RWPE2 (cell line): ENCODE results near the gene ANKRD55.

Experiments used
- ATAC-seq: fragments of 200-7000 bp; cut with Tn5 transposase; 3 replicates; pipeline ENCODE4 v1.9.1; 2021; ENCODE audit warnings: low read depth
- DNase-seq: peaks from one replicate; pipeline ENCODE4 v3.0.0-alpha.2; 2020; ENCODE audit warnings: low spot score
- H3K27ac ChIP-seq: fragments of 450-650 bp; 2 replicates; pipeline ENCODE4 v1.5.1; 2017; ENCODE audit warnings: mild to moderate bottlenecking; ENCODE audit not compliant: poor library complexity, severe bottlenecking
- H3K27me3 ChIP-seq: fragments of 250-450 bp; sonication (Bioruptor Pico); 2 replicates; pipeline ENCODE4 v1.5.1; 2021; ENCODE audit warnings: mild to moderate bottlenecking, moderate library complexity; ENCODE audit not compliant: insufficient read depth, poor library complexity, severe bottlenecking
- H3K36me3 ChIP-seq: fragments of 250-450 bp; sonication (Bioruptor Pico); 2 replicates; pipeline ENCODE4 v1.5.1; 2020; ENCODE audit warnings: low read depth, mild to moderate bottlenecking, moderate library complexity
- H3K4me1 ChIP-seq: fragments of 250-450 bp; sonication (Bioruptor Pico); 2 replicates; pipeline ENCODE4 v1.5.1; 2021; ENCODE audit warnings: mild to moderate bottlenecking, moderate library complexity; ENCODE audit not compliant: insufficient read depth, poor library complexity, severe bottlenecking
- H3K4me3 ChIP-seq: fragments of 250-450 bp; sonication (Bioruptor Pico); 2 replicates; pipeline ENCODE4 v1.5.1; 2021; ENCODE audit warnings: mild to moderate bottlenecking, moderate library complexity; ENCODE audit not compliant: severe bottlenecking
- H3K9me3 ChIP-seq: fragments of 250-450 bp; sonication (Bioruptor Pico); 2 replicates; pipeline ENCODE4 v1.5.1; 2021; ENCODE audit warnings: mild to moderate bottlenecking, moderate library complexity; ENCODE audit not compliant: severe bottlenecking
- CTCF ChIP-seq: fragments of 450-650 bp; IDR thresholded peaks from one replicate; pipeline ENCODE4 v1.5.1; 2017; ENCODE audit warnings: mild to moderate bottlenecking, moderate library complexity; ENCODE audit not compliant: poor library complexity, severe bottlenecking

Gene ANKRD55

GRCh38 chr5:56055859-56056258 lies 177.3 kb downstream of the ANKRD55 start:
- Histone ChIP-seq H3K36me3 (no peaks in the 10 kb centered on the region), H3K4me1 (peaks cover 10% of the 10 kb centered on the region), H3K27me3 (no peaks in the 10 kb centered on the region), H3K4me3 (no peak overlapping the region), H3K9me3 (no peaks in the 10 kb centered on the region), H3K27ac (no peak overlapping the region)
- no peak for TF ChIP-seq CTCF
- no peak for ATAC-seq
- DNase-seq: no peak

GRCh38 chr5:56055287-56055686 lies 177.8 kb downstream of the ANKRD55 start:
- Histone ChIP-seq H3K4me1 (peaks cover 10% of the 10 kb centered on the region), H3K27me3 (no peaks in the 10 kb centered on the region), H3K27ac (no peak overlapping the region), H3K4me3 (no peak overlapping the region), H3K9me3 (no peaks in the 10 kb centered on the region), H3K36me3 (no peaks in the 10 kb centered on the region)
- ATAC-seq: no peak
- no peak for DNase-seq
- no peak for TF ChIP-seq CTCF

- Histone ChIP-seq H3K9me3 (no peaks in the 10 kb centered on the region), H3K27me3 (no peaks in the 10 kb centered on the region)
These were observed 178.5 kb downstream of the ANKRD55 start for GRCh38 chr5:56054666-56055065.

GRCh38 chr5:56053363-56053762 lies 179.8 kb downstream of the ANKRD55 start:
- TF ChIP-seq CTCF: no peak
- Histone ChIP-seq H3K4me3 (no peak overlapping the region), H3K4me1 (peaks cover 5% of the 10 kb centered on the region), H3K27ac (no peak overlapping the region), H3K27me3 (no peaks in the 10 kb centered on the region), H3K36me3 (no peaks in the 10 kb centered on the region), H3K9me3 (no peaks in the 10 kb centered on the region)
- DNase-seq (no peak), ATAC-seq (no peak)

More at GRCh38 chr5:56054666-56055065, 178.5 kb downstream of the ANKRD55 start:
- Histone ChIP-seq H3K4me3 (no peak overlapping the region), H3K27ac (no peak overlapping the region), H3K36me3 (no peaks in the 10 kb centered on the region), H3K4me1 (peaks cover 10% of the 10 kb centered on the region)
- no peak for TF ChIP-seq CTCF
- ATAC-seq (no peak), DNase-seq (no peak)

- H3K27me3 ChIP-seq: no peaks in the 10 kb centered on the region
- no peak for TF ChIP-seq CTCF
- DNase-seq: no peak
- H3K9me3 ChIP-seq: no peaks in the 10 kb centered on the region
- no peaks in the 10 kb centered on the region for H3K4me1 ChIP-seq
- no peaks in the 10 kb centered on the region for H3K36me3 ChIP-seq
- ATAC-seq: no peak
- H3K4me3 ChIP-seq: no peak overlapping the region
- H3K27ac ChIP-seq: no peak overlapping the region
These were observed 180.4 kb downstream of the ANKRD55 start for GRCh38 chr5:56052735-56053134.
